B cell (primary cell): ENCODE data around the gene NSFL1C. TPM values are rescaled to one million over a fixed set of nuclear protein-coding genes. Genes with fewer than 3 reads are reported as not detected.

Experiments used
- ATAC-seq: fragments of 200-7000 bp; cut with Tn5 transposase; one replicate; pipeline ENCODE4 v1.10.0; 2021; ENCODE audit warnings: low read depth, mild to moderate bottlenecking, moderate number of reproducible peaks, moderate library complexity
- CTCF ChIA-PET: fragments of 350-600 bp; sonication (Branson Sonifier 250); formaldehyde crosslinking; loops from one replicate; lab custom pipeline; 2021; ENCODE audit warnings: antibody characterized with exemption, inconsistent platforms; lab: Charles Lee
- POLR2A ChIA-PET: fragments of 350-600 bp; sonication (Branson Sonifier 250); formaldehyde crosslinking; loops from one replicate; lab custom pipeline; 2021; ENCODE audit warnings: antibody characterized with exemption; lab: Charles Lee
- DNase-seq: peaks from one replicate; pipeline ENCODE4 v3.0.0; 2013
- H2AFZ ChIP-seq: 2 replicates; pipeline ENCODE4 v1.6.1; 2012; ENCODE audit warnings: mild to moderate bottlenecking, low read depth, low read length; ENCODE audit not compliant: insufficient read depth, poor library complexity, severe bottlenecking
- H3K27ac ChIP-seq, 2 donors: 1 replicate in 1 of 2; 2 replicates in 1 of 2; pipeline ENCODE4 v1.5.1; 2012 to 2013; ENCODE audit warnings: low read length in 2 of 2, mild to moderate bottlenecking in 2 of 2, moderate library complexity in 1 of 2
- H3K27me3 ChIP-seq, 4 experiments: fragments of 200-600 bp in 1 of 4; sonication (generic) in 1 of 4; replicated peaks in 1 of 4; 1 replicate in 2 of 4; 2 replicates in 2 of 4; pipeline versions ENCODE4 v1.6.1 to v1.7.0; 2013 to 2016; ENCODE audit warnings: low read length in 3 of 4, mild to moderate bottlenecking in 2 of 4, mixed read lengths in 1 of 4, moderate library complexity in 1 of 4; ENCODE audit not compliant: insufficient read depth in 4 of 4, control insufficient read depth in 3 of 4; ENCODE audit errors: control extremely low read depth in 1 of 4
- H3K36me3 ChIP-seq, 2 experiments: replicated peaks in 1 of 2; 1 replicate in 1 of 2; 2 replicates in 1 of 2; pipeline versions ENCODE4 v1.6.1 to v1.7.1; 2013; ENCODE audit warnings: low read length in 1 of 2; ENCODE audit not compliant: insufficient read depth in 2 of 2, control insufficient read depth in 1 of 2; ENCODE audit errors: control extremely low read depth in 1 of 2, extremely low read depth in 1 of 2
- H3K4me1 ChIP-seq, 2 donors: fragments of 200-600 bp in 1 of 2; sonication (generic) in 1 of 2; 1 replicate in 1 of 2; 2 replicates in 1 of 2; pipeline versions ENCODE4 v1.5.1 to v1.6.1; 2013 to 2017; ENCODE audit warnings: low read length in 2 of 2; ENCODE audit not compliant: control insufficient read depth in 2 of 2, insufficient read depth in 2 of 2
- H3K4me2 ChIP-seq: replicated peaks from 2 replicates; pipeline ENCODE3; 2012; ENCODE audit warnings: mild to moderate bottlenecking, low read depth, low read length; ENCODE audit not compliant: poor library complexity, severe bottlenecking
- H3K4me3 ChIP-seq, 5 experiments: fragments of 200-600 bp in 1 of 5; sonication (generic) in 1 of 5; 1 replicate in 3 of 5; 2 replicates in 2 of 5; pipeline versions ENCODE4 v1.5.1 to v1.7.0; 2011 to 2016; ENCODE audit warnings: low read length in 4 of 5, mild to moderate bottlenecking in 4 of 5, low read depth in 2 of 5, control low read depth in 1 of 5, moderate library complexity in 1 of 5; ENCODE audit not compliant: insufficient read depth in 1 of 5; ENCODE audit errors: control extremely low read depth in 1 of 5, extremely low read depth in 1 of 5
- H3K79me2 ChIP-seq: fragments of 200-600 bp; sonication (generic); one replicate; pipeline ENCODE4 v1.6.0; 2016; ENCODE audit warnings: low read length; ENCODE audit not compliant: control insufficient read depth, insufficient read depth
- H3K9ac ChIP-seq: fragments of 200-600 bp; sonication (generic); 2 replicates; pipeline ENCODE4 v1.6.1; 2017; ENCODE audit warnings: mild to moderate bottlenecking, low read length, moderate library complexity
- H3K9me3 ChIP-seq, 3 donors: one replicate each; pipeline versions ENCODE4 v1.6.1 to v1.7.1; 2013; ENCODE audit warnings: low read length in 2 of 3; ENCODE audit not compliant: control insufficient read depth in 2 of 3, insufficient read depth in 1 of 3; ENCODE audit errors: control extremely low read depth in 1 of 3
- H4K20me1 ChIP-seq: 2 replicates; pipeline ENCODE4 v1.6.0; 2012; ENCODE audit warnings: mild to moderate bottlenecking, low read length; ENCODE audit not compliant: insufficient read depth, control insufficient read depth, poor library complexity, severe bottlenecking
- H3K27ac Mint-ChIP-seq: one replicate; pipeline ENCODE4 v1.8.0; 2021; ENCODE audit warnings: mixed read lengths
- H3K27me3 Mint-ChIP-seq: one replicate; pipeline ENCODE4 v1.8.0; 2021; ENCODE audit warnings: mixed read lengths
- H3K4me1 Mint-ChIP-seq: one replicate; pipeline ENCODE4 v1.8.0; 2021; ENCODE audit warnings: mixed read lengths
- H3K4me3 Mint-ChIP-seq: one replicate; pipeline ENCODE4 v1.8.0; 2021; ENCODE audit warnings: mixed read lengths
- H3K9me3 Mint-ChIP-seq: one replicate; pipeline ENCODE4 v1.8.0; 2022; ENCODE audit warnings: mixed read lengths; ENCODE audit not compliant: insufficient read depth
- CTCF ChIP-seq: fragments of 200-600 bp; IDR thresholded peaks from one replicate; pipeline ENCODE4 v1.8.0; 2022; ENCODE audit warnings: antibody characterized with exemption, mild to moderate bottlenecking
- EZH2 ChIP-seq: IDR thresholded peaks from 2 replicates; pipeline ENCODE4 v1.6.1; 2012; ENCODE audit warnings: borderline replicate concordance, low read depth, mild to moderate bottlenecking, moderate library complexity, low read length; ENCODE audit not compliant: insufficient read depth, poor library complexity, severe bottlenecking
- WGBS: methylation state at CpG from one replicate; pipeline ENCODE4 v1.1.5; 2013; ENCODE audit warnings: missing lambda C conversion rate; ENCODE audit not compliant: insufficient coverage; 5-methylcytosine and 5-hydroxymethylcytosine counted together
- intact Hi-C: fragments of 100-400 bp; cut with micrococcal nuclease; formaldehyde crosslinking; loops from one replicate; pipeline ENCODE4 v1.10.0; 2022
- polyA plus RNA-seq: library from polyadenylated mRNA; depleted of rRNA; stranded (reverse); fragments of >200 nt; gene quantifications from 2 replicates; pipeline ENCODE4 v1.2.3, GENCODE V29; 2012
- total RNA-seq, 2 donors: library from RNA; stranded (reverse); fragments of 120-200 nt in 1 of 2; gene quantifications; 1 replicate in 1 of 2; 2 replicates in 1 of 2; pipeline versions ENCODE4 v1.2.3 to v1.2.4, GENCODE V29; 2013 to 2022

The NSFL1C gene
- total and polyA plus RNA-seq, 2 donors (not counting 1 experiment from before 2014, with no cell fraction given), result 24.1 to 80.3 TPM

- no peak for TF ChIP-seq CTCF
- TF ChIP-seq EZH2, result no peak
- Histone ChIP-seq H3K79me2 (no peaks in the 10 kb centered on the region), H3K4me1 (no peaks in the 10 kb centered on the region), H2AFZ (no peak overlapping the region), H3K9me3 (no peaks in the 10 kb centered on the region), H3K27me3 (peaks cover 0 to 3% (median 0%) of the 10 kb centered on the region in 4 experiments), H3K36me3 (no peaks in the 10 kb centered on the region), H3K9ac (no peak overlapping the region), H3K4me2 (no peak overlapping the region), H3K27ac (no peak overlapping the region), H4K20me1 (no peaks in the 10 kb centered on the region), H3K4me3 (no peak overlapping the region)
- Mint-ChIP-seq H3K27me3 (peaks cover 40% of the 10 kb centered on the region), H3K4me3 (no peak overlapping the region), H3K27ac (no peak overlapping the region), H3K9me3 (no peaks in the 10 kb centered on the region), H3K4me1 (peaks cover 2% of the 10 kb centered on the region)
- ATAC-seq (no peak), DNase-seq (no peak)
- 78% methylated on average over 6 of the region's 9 CpGs for WGBS
- ChIA-PET POLR2A (no interaction called here), CTCF (no interaction called here)
- intact Hi-C loops, result no loop called here
Measured at GRCh38 chr20:1479831-1480595, 13.4 kb upstream of the NSFL1C start.

- no peaks in the 10 kb centered on the region for H3K79me2 ChIP-seq
- no peak overlapping the region for H2AFZ ChIP-seq
- no peaks in the 10 kb centered on the region for H3K36me3 ChIP-seq
- Mint-ChIP-seq H3K4me3 (no peak overlapping the region), H3K4me1 (peaks cover 2% of the 10 kb centered on the region), H3K27ac (no peak overlapping the region), H3K27me3 (peaks cover 28% of the 10 kb centered on the region), H3K9me3 (no peaks in the 10 kb centered on the region)
- 83% methylated on average over 2 of the region's 4 CpGs for WGBS
- H4K20me1 ChIP-seq, result no peaks in the 10 kb centered on the region
- no peak overlapping the region for H3K27ac ChIP-seq
- no peak overlapping the region for H3K9ac ChIP-seq
- no peak overlapping the region for H3K4me2 ChIP-seq
- ChIA-PET POLR2A (no interaction called here), CTCF (interaction anchor here (0.9 kb wide), 1 partner anchor 25 kb away, joined by 4 read pairs; no protein-coding TSS in a partner anchor)
- ATAC-seq (no peak), DNase-seq (no peak)
- intact Hi-C loops, result no loop called here
- H3K9me3 ChIP-seq, result no peaks in the 10 kb centered on the region
- no peaks in the 10 kb centered on the region for H3K4me1 ChIP-seq
- no peak overlapping the region for H3K4me3 ChIP-seq
- peaks cover 0 to 3% (median 0%) of the 10 kb centered on the region in 4 experiments for H3K27me3 ChIP-seq
- no peak for TF ChIP-seq CTCF
- no peak for TF ChIP-seq EZH2
Measured at GRCh38 chr20:1478566-1478965, 11.9 kb upstream of the NSFL1C start.
